ENCODE results near the gene SIGLEC11. TPM values are rescaled to one million over a fixed set of nuclear protein-coding genes. Genes with fewer than 3 reads are reported as not detected.

Gene SIGLEC11
- total RNA-seq, 1 donor from 2014 or later = not detected

GRCh38 chr19:49933643-49934042 is 27.3 kb downstream of the SIGLEC11 start:
- no peak for DNase-seq (ENCODE audit: low read depth)
- TF ChIP-seq, protein P1, sequence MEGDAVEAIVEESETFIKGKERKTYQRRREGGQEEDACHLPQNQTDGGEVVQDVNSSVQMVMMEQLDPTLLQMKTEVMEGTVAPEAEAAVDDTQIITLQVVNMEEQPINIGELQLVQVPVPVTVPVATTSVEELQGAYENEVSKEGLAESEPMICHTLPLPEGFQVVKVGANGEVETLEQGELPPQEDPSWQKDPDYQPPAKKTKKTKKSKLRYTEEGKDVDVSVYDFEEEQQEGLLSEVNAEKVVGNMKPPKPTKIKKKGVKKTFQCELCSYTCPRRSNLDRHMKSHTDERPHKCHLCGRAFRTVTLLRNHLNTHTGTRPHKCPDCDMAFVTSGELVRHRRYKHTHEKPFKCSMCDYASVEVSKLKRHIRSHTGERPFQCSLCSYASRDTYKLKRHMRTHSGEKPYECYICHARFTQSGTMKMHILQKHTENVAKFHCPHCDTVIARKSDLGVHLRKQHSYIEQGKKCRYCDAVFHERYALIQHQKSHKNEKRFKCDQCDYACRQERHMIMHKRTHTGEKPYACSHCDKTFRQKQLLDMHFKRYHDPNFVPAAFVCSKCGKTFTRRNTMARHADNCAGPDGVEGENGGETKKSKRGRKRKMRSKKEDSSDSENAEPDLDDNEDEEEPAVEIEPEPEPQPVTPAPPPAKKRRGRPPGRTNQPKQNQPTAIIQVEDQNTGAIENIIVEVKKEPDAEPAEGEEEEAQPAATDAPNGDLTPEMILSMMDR (IDR thresholded peaks at IDR 0.05; ENCODE audit: insufficient read depth, low read length, severe bottlenecking) = no peak
- Histone ChIP-seq H3K27me3 (ENCODE audit: control insufficient read depth, insufficient read depth, low read length) (no peaks in the 10 kb centered on the region), H3K4me3 (ENCODE audit: low read depth, low read length) (no peak overlapping the region), H3K36me3 (ENCODE audit: control insufficient read depth, insufficient read depth, low read length) (no peaks in the 10 kb centered on the region)
- no peak for FAIRE-seq

GRCh38 chr19:49932731-49933131 is 28.2 kb downstream of the SIGLEC11 start:
- no peak overlapping the region for H3K4me3 ChIP-seq (ENCODE audit: low read depth, low read length)
- FAIRE-seq (no peak), DNase-seq (ENCODE audit: low read depth) (no peak)
- TF ChIP-seq, protein P1 (IDR thresholded peaks at IDR 0.05; ENCODE audit: insufficient read depth, low read length, severe bottlenecking) = no peak
- peaks cover 1% of the 10 kb centered on the region for H3K36me3 ChIP-seq (ENCODE audit: control insufficient read depth, insufficient read depth, low read length)
- no peaks in the 10 kb centered on the region for H3K27me3 ChIP-seq (ENCODE audit: control insufficient read depth, insufficient read depth, low read length)

GRCh38 chr19:49932041-49932451 is 28.9 kb downstream of the SIGLEC11 start:
- FAIRE-seq (peak; percentile 55), DNase-seq (ENCODE audit: low read depth) (peak; percentile 88)
- no peaks in the 10 kb centered on the region for H3K27me3 ChIP-seq (ENCODE audit: control insufficient read depth, insufficient read depth, low read length)
- peaks cover 6% of the 10 kb centered on the region for H3K36me3 ChIP-seq (ENCODE audit: control insufficient read depth, insufficient read depth, low read length)
- TF ChIP-seq, protein P1 (IDR thresholded peaks at IDR 0.05; ENCODE audit: insufficient read depth, low read length, severe bottlenecking) = no peak
- H3K4me3 ChIP-seq (ENCODE audit: low read depth, low read length) = no peak overlapping the region

DNA sequence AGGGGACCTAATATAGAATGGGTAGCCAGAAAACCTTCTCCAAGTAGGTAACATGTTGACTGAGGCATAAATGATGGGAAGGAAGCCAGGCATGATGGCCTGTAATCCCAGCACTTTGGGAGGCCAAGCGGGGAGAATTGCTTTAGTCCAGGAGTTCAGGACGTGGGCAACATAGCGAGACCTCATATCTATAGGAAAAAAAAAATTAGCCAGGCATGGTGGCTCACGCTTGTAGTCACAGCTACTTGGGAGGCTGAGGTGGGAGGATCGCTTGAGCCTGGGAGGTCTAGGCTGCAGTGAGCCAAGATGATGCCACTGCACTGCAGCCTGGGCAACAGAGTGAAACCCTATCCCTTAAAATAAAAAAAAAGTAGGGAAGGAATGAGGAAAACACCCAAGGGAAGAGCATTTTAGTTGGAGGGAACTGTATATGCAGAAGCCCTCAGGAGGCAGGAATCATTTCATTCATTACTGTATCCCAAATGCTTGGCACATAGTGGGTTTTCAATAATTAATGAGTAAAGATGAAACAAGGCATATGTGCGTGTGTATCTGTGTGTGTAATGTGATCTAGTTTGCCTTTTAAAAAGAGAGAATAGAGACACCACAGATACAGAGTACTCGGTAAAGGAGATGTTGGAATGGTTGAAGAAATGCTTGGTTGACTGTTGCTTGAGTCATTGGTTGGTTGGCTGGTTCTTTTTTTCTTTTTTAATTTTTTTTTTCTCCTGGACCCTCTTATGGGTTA is 29.5 kb downstream of the SIGLEC11 start:
- Histone ChIP-seq H3K4me3 (ENCODE audit: low read depth, low read length) (no peak overlapping the region), H3K27me3 (ENCODE audit: control insufficient read depth, insufficient read depth, low read length) (no peaks in the 10 kb centered on the region), H3K36me3 (ENCODE audit: control insufficient read depth, insufficient read depth, low read length) (peaks cover 9% of the 10 kb centered on the region)
- TF ChIP-seq, protein P1 (IDR thresholded peaks at IDR 0.05; ENCODE audit: insufficient read depth, low read length, severe bottlenecking) = no peak
- no peak for DNase-seq (ENCODE audit: low read depth)
- FAIRE-seq = no peak

DNA sequence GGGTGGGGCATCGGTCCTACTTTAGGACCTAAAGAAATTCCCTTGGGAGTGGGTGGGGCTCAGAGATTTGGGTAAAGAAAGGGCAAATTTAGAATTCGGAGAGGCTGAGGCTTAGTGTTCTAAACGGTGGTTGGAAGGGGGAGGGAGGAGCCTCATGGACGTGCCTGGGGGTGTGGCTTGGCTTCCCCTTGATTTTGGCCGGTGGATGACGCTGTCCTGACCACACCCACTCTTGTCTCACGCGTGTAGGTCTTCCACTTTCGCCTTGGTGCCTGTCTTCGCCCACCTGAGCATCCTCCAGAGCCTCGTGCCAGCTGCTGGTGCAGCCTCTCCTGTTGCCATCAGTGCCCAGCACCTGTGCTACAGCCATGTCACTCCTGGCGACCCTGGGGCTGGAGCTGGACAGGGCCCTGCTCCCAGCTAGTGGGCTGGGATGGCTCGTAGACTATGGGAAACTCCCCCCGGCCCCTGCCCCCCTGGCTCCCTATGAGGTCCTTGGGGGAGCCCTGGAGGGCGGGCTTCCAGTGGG is 30.4 kb downstream of the SIGLEC11 start:
- no peaks in the 10 kb centered on the region for H3K27me3 ChIP-seq (ENCODE audit: control insufficient read depth, insufficient read depth, low read length)
- no peak overlapping the region for H3K4me3 ChIP-seq (ENCODE audit: low read depth, low read length)

More for the DNA sequence above, 30.4 kb downstream of the SIGLEC11 start:
- DNase-seq (ENCODE audit: low read depth) (no peak), FAIRE-seq (no peak)
- TF ChIP-seq, protein P1 (IDR thresholded peaks at IDR 0.05; ENCODE audit: insufficient read depth, low read length, severe bottlenecking) = no peak
- H3K36me3 ChIP-seq (ENCODE audit: control insufficient read depth, insufficient read depth, low read length) = peaks cover 10% of the 10 kb centered on the region
